Rectal smooth muscle tissue (tissue), 1 donor: ENCODE results near the gene ZG16B.

ENCODE experiments used
- H3K27ac ChIP-seq: one replicate; pipeline ENCODE4 v1.7.0; 2013; ENCODE audit warnings: low read depth, low read length, inconsistent platforms
- H3K27me3 ChIP-seq: one replicate; pipeline ENCODE4 v1.7.0; 2013; ENCODE audit warnings: low read length; ENCODE audit not compliant: control insufficient read depth, insufficient read depth
- H3K36me3 ChIP-seq: one replicate; pipeline ENCODE4 v1.7.0; 2013; ENCODE audit warnings: low read length; ENCODE audit not compliant: control insufficient read depth, insufficient read depth
- H3K4me1 ChIP-seq: one replicate; pipeline ENCODE4 v1.7.0; 2013; ENCODE audit warnings: low read length; ENCODE audit not compliant: control insufficient read depth, insufficient read depth
- H3K4me3 ChIP-seq: one replicate; pipeline ENCODE4 v1.7.0; 2013; ENCODE audit warnings: low read length
- H3K9ac ChIP-seq: one replicate; pipeline ENCODE4 v1.7.0; 2013; ENCODE audit warnings: low read length

The ZG16B gene

DNA sequence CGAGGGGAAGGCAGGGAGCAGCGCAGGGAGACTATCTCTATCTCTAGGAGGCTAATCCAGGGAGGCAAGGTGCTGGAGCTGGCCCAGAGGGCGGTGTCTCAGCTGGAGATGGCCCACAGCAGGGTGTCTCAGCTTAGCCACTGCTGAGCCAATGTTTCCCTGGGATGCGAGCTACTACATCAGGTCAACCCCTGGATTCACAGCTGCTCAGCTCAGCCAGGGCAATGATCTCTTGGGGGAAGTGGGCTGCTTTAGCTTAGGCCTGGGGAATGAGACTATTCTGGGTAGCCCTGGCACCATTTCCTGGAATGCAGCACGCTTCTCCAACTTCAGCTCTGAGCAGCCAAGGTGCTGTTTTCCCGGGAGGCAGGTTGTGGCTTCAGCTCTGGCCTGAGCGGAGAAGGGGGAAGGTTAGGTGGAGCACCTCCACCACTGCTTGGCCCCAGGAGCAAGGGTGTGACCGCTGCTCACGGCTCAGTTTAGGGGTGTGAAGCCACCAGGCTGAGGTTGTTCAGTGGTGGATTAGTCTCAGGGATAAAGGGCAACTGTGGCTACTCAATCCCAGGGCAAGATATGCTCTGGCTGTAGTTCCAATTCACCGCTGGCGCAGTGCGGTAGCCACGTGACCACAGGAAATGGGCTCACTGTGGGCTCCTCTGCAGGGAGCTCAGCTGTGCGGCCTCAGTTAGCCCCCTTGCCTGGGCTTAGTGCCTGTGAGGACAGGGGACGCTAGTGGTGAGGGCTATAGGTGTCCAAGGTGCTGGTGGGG, 18.2 kb upstream of the ZG16B start:
- Histone ChIP-seq H3K27me3 (peaks cover 2% of the 10 kb centered on the region), H3K27ac (no peak overlapping the region), H3K4me3 (no peak overlapping the region), H3K9ac (no peak overlapping the region), H3K4me1 (no peaks in the 10 kb centered on the region), H3K36me3 (no peaks in the 10 kb centered on the region)

DNA sequence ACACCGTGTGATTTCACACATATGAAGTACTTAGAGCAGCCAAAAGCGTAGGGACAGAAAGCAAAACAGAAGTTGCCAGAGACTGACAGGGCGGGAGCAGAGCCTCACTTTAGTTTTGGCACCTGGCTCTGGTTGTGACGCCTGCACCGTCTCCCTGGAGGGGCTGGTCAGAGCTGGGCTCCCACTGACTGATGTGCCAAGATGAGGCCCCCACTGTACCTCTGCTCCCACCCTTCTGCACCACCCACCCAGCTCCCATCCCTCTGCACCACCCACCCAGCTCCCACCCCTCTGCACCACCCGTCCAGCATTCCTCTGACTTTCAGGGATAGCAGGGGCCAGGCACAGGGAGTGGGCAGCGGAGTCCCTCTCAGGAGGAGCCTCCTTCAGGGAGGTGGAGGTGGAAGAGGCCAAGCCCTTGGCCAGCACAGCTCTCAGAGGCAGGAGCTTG, 16.3 kb upstream of the ZG16B start:
- peaks cover 2% of the 10 kb centered on the region for H3K27me3 ChIP-seq
- no peak overlapping the region for H3K4me3 ChIP-seq
- H3K9ac ChIP-seq = no peak overlapping the region
- H3K4me1 ChIP-seq = no peaks in the 10 kb centered on the region
- no peak overlapping the region for H3K27ac ChIP-seq
- H3K36me3 ChIP-seq = no peaks in the 10 kb centered on the region

DNA sequence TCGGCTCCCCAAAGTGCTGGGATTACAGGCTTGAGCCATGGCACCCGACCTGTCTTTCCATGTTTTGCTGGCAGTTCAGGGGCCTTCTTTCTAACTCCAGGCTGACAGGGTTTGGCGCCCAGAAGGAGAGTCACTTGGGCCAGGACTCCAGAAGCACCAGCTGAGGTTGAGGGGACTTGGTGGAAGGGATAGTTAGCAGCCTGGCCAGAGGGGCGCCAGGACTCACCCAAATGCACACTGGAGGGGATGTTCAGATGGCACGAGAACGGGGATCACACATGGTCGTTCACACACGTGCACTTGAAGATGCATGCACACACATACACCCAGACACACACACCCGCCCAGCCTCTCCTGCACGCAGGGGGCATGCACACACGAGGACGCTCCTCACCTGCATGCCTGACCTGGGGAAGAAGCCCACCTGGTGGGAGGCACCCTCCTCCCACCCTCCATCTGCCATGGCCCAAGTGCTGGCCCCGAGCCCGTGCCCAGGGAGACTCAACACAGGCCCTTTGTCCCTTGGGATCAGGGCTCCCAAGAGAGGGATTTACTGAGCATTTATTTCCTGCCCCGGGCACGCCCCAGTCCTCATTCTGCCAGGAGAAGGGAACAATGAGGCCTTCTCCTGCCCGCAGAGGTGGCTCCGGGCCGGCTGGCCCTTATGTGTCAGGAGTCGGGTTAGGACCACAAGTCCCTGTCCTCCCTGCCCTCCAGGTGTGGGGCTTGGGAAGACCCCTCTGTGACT, 15.4 kb upstream of the ZG16B start:
- H3K4me3 ChIP-seq = no peak overlapping the region
- no peak overlapping the region for H3K9ac ChIP-seq
- H3K4me1 ChIP-seq = no peaks in the 10 kb centered on the region
- peaks cover 2% of the 10 kb centered on the region for H3K27me3 ChIP-seq
- H3K27ac ChIP-seq = no peak overlapping the region
- H3K36me3 ChIP-seq = no peaks in the 10 kb centered on the region

DNA sequence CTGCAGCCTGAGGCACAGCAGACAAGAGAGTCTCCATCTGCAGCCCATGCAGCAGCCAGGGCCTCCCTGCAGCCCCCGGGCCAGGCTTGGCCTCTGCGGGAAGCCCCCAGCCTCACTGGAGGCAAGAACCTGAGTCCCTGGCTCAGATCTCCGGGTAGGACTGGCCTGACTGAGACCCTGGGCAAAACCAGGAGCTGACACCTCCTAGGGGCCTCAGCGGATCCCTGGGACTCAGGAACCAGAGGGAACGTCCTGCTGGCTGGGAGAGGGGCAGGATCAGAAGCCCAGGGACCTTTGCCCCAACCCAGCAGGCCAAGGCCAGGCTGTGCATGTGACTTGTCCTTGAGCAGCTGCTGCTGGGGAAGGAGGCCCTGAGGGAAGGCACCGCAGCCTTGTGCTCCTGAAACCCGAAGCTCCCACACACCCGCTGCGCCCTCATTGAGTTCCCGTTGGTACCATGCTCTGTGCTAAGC, 14.8 kb upstream of the ZG16B start:
- Histone ChIP-seq H3K36me3 (no peaks in the 10 kb centered on the region), H3K4me3 (no peak overlapping the region), H3K9ac (no peak overlapping the region), H3K4me1 (no peaks in the 10 kb centered on the region), H3K27me3 (peaks cover 2% of the 10 kb centered on the region), H3K27ac (no peak overlapping the region)

DNA sequence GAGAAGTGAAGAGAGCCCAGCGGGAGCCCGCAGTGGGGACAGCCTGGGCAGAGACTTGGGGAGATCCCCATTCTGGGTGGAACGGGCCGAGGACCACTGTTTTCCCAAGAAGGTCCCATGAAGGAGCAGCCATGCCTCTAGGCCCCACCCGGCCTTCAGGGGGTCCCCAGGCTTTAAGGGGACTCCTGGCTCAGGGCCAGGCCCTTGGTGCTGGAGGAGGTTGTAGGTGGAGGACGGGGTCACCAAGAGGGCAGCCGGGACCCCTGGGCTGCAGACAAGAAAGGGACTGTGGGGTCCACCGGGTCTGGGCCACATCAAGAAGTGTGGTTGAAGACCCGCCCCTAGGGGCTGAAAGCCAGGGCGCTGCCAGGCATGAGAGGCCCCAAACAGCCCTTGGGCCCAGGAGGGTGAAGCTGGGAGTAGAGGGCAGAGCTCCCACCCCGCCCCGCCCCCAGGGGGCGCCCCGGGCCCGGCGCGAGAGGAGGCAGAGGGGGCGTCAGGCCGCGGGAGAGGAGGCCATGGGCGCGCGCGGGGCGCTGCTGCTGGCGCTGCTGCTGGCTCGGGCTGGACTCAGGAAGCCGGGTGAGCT, 13.3 kb upstream of the ZG16B start, which contains the start of gene PRSS21:
Gene PRSS21, plus strand, starts transcription at position 487 of the 589 bp plus-strand sequence. Its CDS starts 32 bp downstream, at position 519.
- Histone ChIP-seq H3K27me3 (no peaks in the 10 kb centered on the region), H3K36me3 (no peaks in the 10 kb centered on the region), H3K4me3 (no peak within 1 kb of the TSS), H3K4me1 (no peaks in the 10 kb centered on the region), H3K9ac (no peak within 1 kb of the TSS), H3K27ac (no peak within 1 kb of the TSS)

DNA sequence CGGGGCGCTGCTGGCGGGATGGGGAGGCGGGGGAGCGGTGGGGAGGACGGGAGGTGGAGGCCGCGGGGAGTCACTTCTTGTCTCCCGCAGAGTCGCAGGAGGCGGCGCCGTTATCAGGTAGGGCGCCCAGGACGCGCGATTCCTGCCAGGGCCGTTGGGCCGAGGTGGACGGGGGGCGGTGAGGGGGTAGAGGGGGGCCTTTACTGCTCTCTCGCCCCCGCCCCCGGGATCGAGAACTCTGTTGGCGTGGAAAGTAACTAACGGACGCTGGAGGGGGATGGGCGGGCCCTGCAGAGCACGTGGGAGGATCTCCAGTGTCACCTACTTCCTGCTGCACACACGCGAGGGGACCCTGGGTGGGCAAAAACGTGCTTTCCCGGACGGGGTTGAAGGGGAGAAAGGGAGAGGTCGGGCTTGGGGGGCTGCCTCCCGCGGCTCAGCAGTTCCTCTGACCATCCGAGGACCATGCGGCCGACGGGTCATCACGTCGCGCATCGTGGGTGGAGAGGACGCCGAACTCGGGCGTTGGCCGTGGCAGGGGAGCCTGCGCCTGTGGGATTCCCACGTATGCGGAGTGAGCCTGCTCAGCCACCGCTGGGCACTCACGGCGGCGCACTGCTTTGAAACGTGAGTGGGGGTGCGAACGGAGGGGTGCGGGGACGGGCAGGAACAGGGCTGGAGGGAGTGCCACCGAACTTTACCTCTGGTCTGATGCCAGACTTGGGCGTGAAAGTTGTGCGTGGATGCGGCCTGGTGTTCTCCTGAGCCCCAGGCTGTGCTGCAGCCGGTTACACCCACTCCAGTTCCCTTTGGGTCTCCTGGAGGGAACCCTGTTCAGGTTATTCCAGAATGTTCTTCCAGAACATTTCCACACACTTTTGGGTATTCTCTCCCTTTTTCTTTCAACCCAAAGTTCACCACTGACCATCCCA, 12.5 kb upstream of the ZG16B start:
- Histone ChIP-seq H3K4me3 (no peak overlapping the region), H3K27me3 (no peaks in the 10 kb centered on the region)

DNA sequence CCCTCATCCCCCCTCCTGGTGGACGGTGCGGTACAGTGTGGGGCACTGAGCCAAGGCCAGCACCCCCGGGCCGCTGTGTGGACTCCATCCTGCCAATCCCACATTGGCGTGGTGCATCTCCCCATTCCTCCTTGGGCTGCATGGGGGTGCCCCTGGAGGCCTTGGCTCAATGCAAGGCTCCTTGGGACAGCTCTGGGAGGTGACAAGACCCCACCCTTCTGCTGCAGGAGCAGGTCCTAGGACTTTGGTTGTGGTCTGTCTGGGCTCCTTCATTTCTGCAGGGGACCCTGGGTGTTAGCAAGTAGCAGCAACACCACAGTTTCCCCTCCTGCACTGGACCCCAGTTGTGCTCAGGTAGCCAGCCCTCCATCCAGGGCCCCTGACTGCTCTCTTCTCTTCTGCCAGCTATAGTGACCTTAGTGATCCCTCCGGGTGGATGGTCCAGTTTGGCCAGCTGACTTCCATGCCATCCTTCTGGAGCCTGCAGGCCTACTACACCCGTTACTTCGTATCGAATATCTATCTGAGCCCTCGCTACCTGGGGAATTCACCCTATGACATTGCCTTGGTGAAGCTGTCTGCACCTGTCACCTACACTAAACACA, 11.7 kb upstream of the ZG16B start:
- H3K4me1 ChIP-seq = no peaks in the 10 kb centered on the region
- no peak overlapping the region for H3K27ac ChIP-seq
- no peak overlapping the region for H3K4me3 ChIP-seq
- no peak overlapping the region for H3K9ac ChIP-seq
- H3K27me3 ChIP-seq = no peaks in the 10 kb centered on the region
- H3K36me3 ChIP-seq = no peaks in the 10 kb centered on the region

More for the DNA sequence above, 12.5 kb upstream of the ZG16B start:
- Histone ChIP-seq H3K36me3 (no peaks in the 10 kb centered on the region), H3K27ac (no peak overlapping the region), H3K4me1 (no peaks in the 10 kb centered on the region), H3K9ac (no peak overlapping the region)

DNA sequence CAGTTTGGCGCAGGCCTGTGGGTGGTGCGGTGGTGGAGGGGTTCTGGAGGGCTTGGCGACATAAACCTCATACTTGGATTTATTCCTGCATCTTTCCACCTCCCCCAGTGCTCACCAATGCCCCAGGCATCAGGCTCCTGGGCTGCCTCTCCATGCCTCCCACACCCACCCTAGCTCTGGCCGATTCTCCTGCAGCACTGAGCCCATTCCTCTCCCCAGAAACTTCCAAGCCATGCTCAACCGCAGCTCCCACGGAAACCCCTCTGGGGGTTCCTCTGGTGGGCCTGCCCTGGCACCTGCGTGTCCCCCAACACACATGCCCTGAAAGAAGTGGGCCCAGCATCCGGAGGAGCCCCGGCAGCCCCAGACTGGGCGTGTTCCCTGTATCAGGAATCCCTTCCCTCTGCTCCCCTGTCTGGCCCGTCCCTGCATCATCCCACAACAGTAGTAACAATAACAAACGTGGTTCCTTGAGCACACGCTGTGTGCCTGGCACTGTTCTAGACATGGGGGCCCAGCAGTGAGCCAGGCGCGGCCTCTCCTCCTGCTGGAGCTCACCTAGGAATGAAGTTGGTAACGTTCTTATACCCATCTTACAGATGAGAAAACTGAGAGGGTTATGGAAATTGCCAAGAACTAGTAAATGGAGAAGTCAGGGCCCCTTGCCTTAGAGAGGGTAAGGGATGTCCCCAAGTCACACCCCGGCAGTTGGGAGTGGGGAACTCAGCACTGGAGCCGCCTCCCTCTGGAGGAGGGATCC, 10.7 kb upstream of the ZG16B start:
- H3K4me1 ChIP-seq = no peaks in the 10 kb centered on the region
- H3K27ac ChIP-seq = no peak overlapping the region
- H3K27me3 ChIP-seq = no peaks in the 10 kb centered on the region
- no peaks in the 10 kb centered on the region for H3K36me3 ChIP-seq
- H3K9ac ChIP-seq = no peak overlapping the region
- H3K4me3 ChIP-seq = no peak overlapping the region

DNA sequence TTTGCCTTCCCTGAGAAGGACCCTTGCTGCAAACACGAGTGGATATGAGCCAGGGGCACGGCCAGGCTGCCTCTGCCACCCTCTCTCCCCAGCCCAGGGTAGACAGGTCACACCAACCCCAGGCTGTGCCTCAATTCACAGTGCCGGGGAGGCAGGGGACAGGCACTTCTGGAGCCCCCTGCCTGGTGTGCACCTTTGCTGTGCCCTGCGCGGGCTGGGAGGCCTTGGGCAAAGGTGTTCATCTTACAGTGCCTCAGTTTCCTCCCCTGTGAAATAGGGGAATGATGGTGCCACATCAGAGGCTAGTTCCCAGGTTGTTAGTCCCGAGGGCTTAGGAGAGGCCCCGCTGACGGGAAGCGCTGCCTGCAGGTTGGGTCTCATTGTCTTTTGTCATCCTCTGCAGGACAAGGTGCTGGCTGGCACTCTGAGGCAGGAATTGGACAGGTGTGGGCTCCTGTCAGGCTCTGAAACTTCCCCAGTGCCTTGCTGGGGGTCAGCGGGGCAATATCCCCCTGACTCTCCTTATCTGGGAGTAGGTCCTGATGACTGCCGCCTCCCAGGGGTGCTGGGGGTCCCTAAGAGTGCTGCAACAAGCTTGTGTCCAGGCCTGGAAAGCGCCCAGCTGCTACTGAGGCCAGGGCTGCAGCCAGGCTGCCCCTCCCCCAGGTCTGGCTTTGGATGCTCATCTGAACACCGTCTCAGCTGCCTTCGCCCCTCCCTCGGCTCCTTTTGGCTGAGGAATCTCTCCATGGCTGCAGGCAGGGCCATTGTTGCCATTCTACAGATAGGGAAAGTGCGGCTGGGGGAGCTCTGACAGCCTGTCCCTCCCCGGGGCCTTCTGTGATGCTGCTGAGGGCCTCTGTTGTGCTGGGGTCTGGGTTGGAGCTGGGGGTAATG, 9.9 kb upstream of the ZG16B start:
- Histone ChIP-seq H3K9ac (no peak overlapping the region), H3K36me3 (no peaks in the 10 kb centered on the region), H3K4me3 (no peak overlapping the region), H3K27me3 (no peaks in the 10 kb centered on the region), H3K27ac (no peak overlapping the region), H3K4me1 (no peaks in the 10 kb centered on the region)

DNA sequence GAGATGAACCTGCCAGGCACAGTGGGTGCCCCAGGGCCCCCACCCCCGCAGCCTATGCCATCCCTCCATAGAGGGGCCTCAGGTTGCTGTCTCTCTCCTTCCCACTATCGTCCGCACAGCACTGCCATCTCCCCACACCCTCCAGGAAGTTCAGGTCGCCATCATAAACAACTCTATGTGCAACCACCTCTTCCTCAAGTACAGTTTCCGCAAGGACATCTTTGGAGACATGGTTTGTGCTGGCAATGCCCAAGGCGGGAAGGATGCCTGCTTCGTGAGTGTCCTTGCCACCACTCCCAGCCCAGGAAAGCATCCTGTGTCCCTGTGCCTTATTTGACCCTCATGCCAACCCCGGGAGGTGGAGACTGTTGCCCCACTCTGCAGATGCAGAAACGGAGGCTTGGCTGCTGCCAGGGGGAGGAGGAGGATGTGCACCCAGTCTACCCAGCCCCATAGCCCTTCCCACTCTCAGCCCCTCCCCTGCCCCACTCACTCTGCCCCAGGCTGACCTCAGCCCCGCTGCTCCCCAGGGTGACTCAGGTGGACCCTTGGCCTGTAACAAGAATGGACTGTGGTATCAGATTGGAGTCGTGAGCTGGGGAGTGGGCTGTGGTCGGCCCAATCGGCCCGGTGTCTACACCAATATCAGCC, 9.1 kb upstream of the ZG16B start:
- Histone ChIP-seq H3K9ac (no peak overlapping the region), H3K27me3 (no peaks in the 10 kb centered on the region), H3K36me3 (no peaks in the 10 kb centered on the region), H3K27ac (no peak overlapping the region), H3K4me3 (no peak overlapping the region), H3K4me1 (no peaks in the 10 kb centered on the region)
